Neuronal stem cell (in vitro differentiated cells): Measurements from ENCODE around the gene ARHGAP9.
"Not testable (repeated sequence)": the region's sequence is repeated elsewhere in the genome, so short reads cannot be mapped to it uniquely, and the experiment has no call there.

Experiments
- DNase-seq: peaks from one replicate; pipeline ENCODE4 v3.0.0-alpha.2; 2013; ENCODE audit warnings: low spot score
- H2AFZ ChIP-seq: one replicate; pipeline ENCODE4 v1.6.1; 2013; ENCODE audit warnings: mild to moderate bottlenecking, low read length, inconsistent platforms
- H2AK5ac ChIP-seq: 2 replicates; pipeline ENCODE4 v1.6.1; 2013; ENCODE audit warnings: low read depth, mild to moderate bottlenecking, inconsistent platforms, low read length, moderate library complexity, mixed read lengths
- H2BK120ac ChIP-seq: 2 replicates; pipeline ENCODE4 v1.6.1; 2013; ENCODE audit warnings: low read depth, mild to moderate bottlenecking, inconsistent platforms, low read length, moderate library complexity, mixed read lengths
- H2BK12ac ChIP-seq: one replicate; pipeline ENCODE4 v1.6.1; 2013; ENCODE audit warnings: low read length, inconsistent platforms
- H2BK15ac ChIP-seq: 2 replicates; pipeline ENCODE4 v1.6.1; 2013; ENCODE audit warnings: mild to moderate bottlenecking, low read length, inconsistent platforms, mixed read lengths
- H2BK5ac ChIP-seq: one replicate; pipeline ENCODE4 v1.6.1; 2013; ENCODE audit warnings: inconsistent platforms, mild to moderate bottlenecking, low read length, moderate library complexity
- H3K14ac ChIP-seq: one replicate; pipeline ENCODE4 v1.6.1; 2013; ENCODE audit warnings: low read length, inconsistent platforms
- H3K18ac ChIP-seq: 2 replicates; pipeline ENCODE4 v1.6.1; 2013; ENCODE audit warnings: low read length, inconsistent platforms
- H3K23ac ChIP-seq: 2 replicates; pipeline ENCODE4 v1.6.1; 2013; ENCODE audit warnings: low read depth, mild to moderate bottlenecking, mixed read lengths, low read length, inconsistent platforms; ENCODE audit not compliant: poor library complexity
- H3K27ac ChIP-seq: replicated peaks from 3 replicates; pipeline ENCODE4 v1.5.1; 2013; ENCODE audit warnings: low read length, inconsistent platforms
- H3K27me3 ChIP-seq, 3 experiments: 2 replicates each; pipeline ENCODE4 v1.6.1; 2013; ENCODE audit warnings: low read length in 3 of 3, mild to moderate bottlenecking in 2 of 3, inconsistent platforms in 1 of 3, low read depth in 1 of 3, mixed read lengths in 1 of 3, moderate library complexity in 1 of 3; ENCODE audit not compliant: control insufficient read depth in 3 of 3, insufficient read depth in 3 of 3
- H3K36me3 ChIP-seq, 2 donors: replicated peaks in 1 of 2; 2 replicates each; pipeline ENCODE4 v1.6.1; 2013; ENCODE audit warnings: low read length in 2 of 2; ENCODE audit not compliant: control insufficient read depth in 2 of 2, insufficient read depth in 2 of 2
- H3K4ac ChIP-seq: 2 replicates; pipeline ENCODE4 v1.6.1; 2013; ENCODE audit warnings: inconsistent platforms, mild to moderate bottlenecking, low read length, moderate library complexity
- H3K4me1 ChIP-seq, 2 donors: 1 replicate in 1 of 2; 2 replicates in 1 of 2; pipeline ENCODE4 v1.6.1; 2013; ENCODE audit warnings: low read length in 2 of 2, low read depth in 1 of 2; ENCODE audit not compliant: control insufficient read depth in 2 of 2, insufficient read depth in 1 of 2
- H3K4me2 ChIP-seq: one replicate; pipeline ENCODE4 v1.6.1; 2013; ENCODE audit warnings: mild to moderate bottlenecking, low read length, inconsistent platforms; ENCODE audit not compliant: insufficient read depth, poor library complexity, severe bottlenecking
- H3K4me3 ChIP-seq, 2 donors: 2 replicates each; pipeline ENCODE4 v1.5.1; 2013; ENCODE audit warnings: low read length in 2 of 2, mild to moderate bottlenecking in 2 of 2, inconsistent platforms in 1 of 2, moderate library complexity in 1 of 2
- H3K79me1 ChIP-seq: one replicate; pipeline ENCODE4 v1.6.1; 2013; ENCODE audit warnings: low read depth, mild to moderate bottlenecking, inconsistent platforms, low read length, moderate library complexity
- H3K9ac ChIP-seq: one replicate; pipeline ENCODE4 v1.6.1; 2013; ENCODE audit warnings: mild to moderate bottlenecking, low read depth, low read length, inconsistent platforms; ENCODE audit not compliant: poor library complexity
- H3K9me3 ChIP-seq, 2 donors: replicated peaks in 1 of 2; 2 replicates each; pipeline versions ENCODE3 to v1.6.1; 2013; ENCODE audit warnings: low read length in 2 of 2, mild to moderate bottlenecking in 2 of 2, inconsistent platforms in 1 of 2, low read depth in 1 of 2, mixed read lengths in 1 of 2, moderate library complexity in 1 of 2; ENCODE audit not compliant: control insufficient read depth in 2 of 2, insufficient read depth in 1 of 2
- H4K8ac ChIP-seq: one replicate; pipeline ENCODE4 v1.6.1; 2013; ENCODE audit warnings: low read depth, mild to moderate bottlenecking, inconsistent platforms, low read length, moderate library complexity
- H4K91ac ChIP-seq: one replicate; pipeline ENCODE4 v1.6.1; 2013; ENCODE audit warnings: low read length, low read depth, mild to moderate bottlenecking, inconsistent platforms; ENCODE audit not compliant: poor library complexity
- WGBS, 2 donors: extraction: QIAGEN DNeasy Blood & Tissue Kit; methylation state at CpG; one replicate each; pipeline ENCODE4 v1.1.7; 2013; ENCODE audit warnings: missing lambda C conversion rate in 2 of 2, mixed read lengths in 1 of 2; ENCODE audit not compliant: insufficient read length in 2 of 2, insufficient replicate concordance in 1 of 2; ENCODE audit errors: extremely low coverage in 2 of 2; 5-methylcytosine and 5-hydroxymethylcytosine counted together

Gene ARHGAP9

GRCh38 chr12:57511588-57512325, 32.1 kb upstream of the ARHGAP9 start:
- Histone ChIP-seq H4K91ac (no peak overlapping the region), H3K23ac (no peak overlapping the region)

GRCh38 chr12:57511161-57511560, 31.5 kb upstream of the ARHGAP9 start:
- Histone ChIP-seq H3K4me3 (no peak overlapping the region), H3K27me3 (no peaks in the 10 kb centered on the region), H3K9me3 (peaks cover under 1 to 7% of the 10 kb centered on the region in 2 donors), H3K4ac (no peak overlapping the region), H4K8ac (no peak overlapping the region), H2BK12ac (no peak overlapping the region), H2BK5ac (no peak overlapping the region), H3K36me3 (peaks cover 39 to 80% of the 10 kb centered on the region in 2 donors), H3K9ac (no peak overlapping the region), H2AFZ (no peak overlapping the region), H2AK5ac (no peak overlapping the region), H4K91ac (no peak overlapping the region), H3K4me1 (no peaks in the 10 kb centered on the region), H3K27ac (no peak overlapping the region), H3K4me2 (no peak overlapping the region), H3K23ac (no peak overlapping the region), H2BK120ac (no peak overlapping the region), H3K18ac (no peak overlapping the region), H3K79me1 (no peaks in the 10 kb centered on the region), H3K14ac (no peak overlapping the region), H2BK15ac (no peak overlapping the region)
- no CpG with 5 or more reads among the region's 4 CpGs for WGBS, 2 donors
- no peak for DNase-seq

More at GRCh38 chr12:57511588-57512325, 32.1 kb upstream of the ARHGAP9 start:
- H3K36me3 ChIP-seq: peaks cover 41 to 81% of the 10 kb centered on the region in 2 donors
- H3K9ac ChIP-seq: no peak overlapping the region
- H2AK5ac ChIP-seq: no peak overlapping the region
- no peak overlapping the region for H3K14ac ChIP-seq
- H3K27ac ChIP-seq: no peak overlapping the region
- no peak overlapping the region for H2BK12ac ChIP-seq
- H3K4me2 ChIP-seq: no peak overlapping the region
- no peaks in the 10 kb centered on the region for H3K79me1 ChIP-seq
- peaks cover 0 to 2% of the 10 kb centered on the region in 2 donors for H3K9me3 ChIP-seq
- WGBS, 2 donors: no CpG with 5 or more reads among the region's 7 CpGs
- H4K8ac ChIP-seq: no peak overlapping the region
- H3K27me3 ChIP-seq: no peaks in the 10 kb centered on the region
- H3K4me1 ChIP-seq: no peaks in the 10 kb centered on the region
- no peak overlapping the region for H2AFZ ChIP-seq
- no peak for DNase-seq
- no peak overlapping the region for H3K18ac ChIP-seq
- no peak overlapping the region for H2BK15ac ChIP-seq
- H2BK5ac ChIP-seq: no peak overlapping the region
- no peak overlapping the region for H3K4ac ChIP-seq
- H2BK120ac ChIP-seq: no peak overlapping the region
- no peak overlapping the region for H3K4me3 ChIP-seq

GRCh38 chr12:57507796-57508195, 28.1 kb upstream of the ARHGAP9 start:
- H3K4me2 ChIP-seq, H3K23ac ChIP-seq, H2BK15ac ChIP-seq, H3K14ac ChIP-seq, H2BK12ac ChIP-seq, H3K79me1 ChIP-seq, H2BK5ac ChIP-seq, H2AK5ac ChIP-seq, H3K4me3 ChIP-seq, H3K27me3 ChIP-seq, H3K18ac ChIP-seq, DNase-seq, H2BK120ac ChIP-seq, H4K8ac ChIP-seq, H3K27ac ChIP-seq, H4K91ac ChIP-seq, H3K4ac ChIP-seq, H3K4me1 ChIP-seq, H3K9ac ChIP-seq, H2AFZ ChIP-seq: not testable (repeated sequence)
- peaks cover 5 to 15% of the 10 kb centered on the region in 2 donors for H3K9me3 ChIP-seq
- H3K36me3 ChIP-seq: peaks cover 40 to 83% of the 10 kb centered on the region in 2 donors
- WGBS, 2 donors: no CpG with 5 or more reads among the region's 28 CpGs

GRCh38 chr12:57506541-57506940, 26.9 kb upstream of the ARHGAP9 start:
- H3K27ac ChIP-seq, H3K23ac ChIP-seq, H3K4me3 ChIP-seq, H3K18ac ChIP-seq, H2BK120ac ChIP-seq, H2AFZ ChIP-seq, H2BK15ac ChIP-seq, H2BK5ac ChIP-seq, H3K79me1 ChIP-seq, H3K27me3 ChIP-seq, DNase-seq, H4K91ac ChIP-seq, H2BK12ac ChIP-seq, H2AK5ac ChIP-seq, H3K9ac ChIP-seq, H3K14ac ChIP-seq, H4K8ac ChIP-seq, H3K4me2 ChIP-seq, H3K4me1 ChIP-seq, H3K4ac ChIP-seq: not testable (repeated sequence)
- no CpG with 5 or more reads among the region's 4 CpGs for WGBS, 2 donors
- Histone ChIP-seq H3K36me3 (peaks cover 36 to 81% of the 10 kb centered on the region in 2 donors), H3K9me3 (peaks cover 5 to 15% of the 10 kb centered on the region in 2 donors)
